ENCODE results near the gene HCAR2.
"Not testable (repeated sequence)": the region's sequence is repeated elsewhere in the genome, so short reads cannot be mapped to it uniquely, and the experiment has no call there.

The HCAR2 gene

DNA sequence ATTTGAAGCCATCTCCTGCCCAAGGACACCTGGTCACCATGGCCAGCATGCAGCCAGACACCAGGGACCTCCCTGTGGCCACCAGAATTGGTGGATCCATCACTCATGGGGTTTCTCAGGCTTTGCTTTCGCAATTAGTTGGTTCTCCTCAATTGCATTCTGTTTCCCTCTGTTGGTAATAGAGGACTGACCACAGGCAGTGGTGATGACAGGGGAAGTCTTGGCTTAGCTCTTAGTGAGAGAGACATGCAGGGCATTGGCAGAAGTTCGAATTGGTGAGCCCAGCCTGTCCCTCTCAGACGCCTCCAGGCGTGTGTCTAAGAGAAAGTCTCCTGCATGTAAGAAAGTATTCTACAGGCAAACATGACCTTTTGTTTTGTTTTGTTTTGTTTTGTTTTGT, 21.3 kb downstream of the HCAR2 start:
- no peak for DNase-seq (ENCODE audit: low read depth)
- H3K4me3 ChIP-seq (ENCODE audit: low read length), result no peak overlapping the region

DNA sequence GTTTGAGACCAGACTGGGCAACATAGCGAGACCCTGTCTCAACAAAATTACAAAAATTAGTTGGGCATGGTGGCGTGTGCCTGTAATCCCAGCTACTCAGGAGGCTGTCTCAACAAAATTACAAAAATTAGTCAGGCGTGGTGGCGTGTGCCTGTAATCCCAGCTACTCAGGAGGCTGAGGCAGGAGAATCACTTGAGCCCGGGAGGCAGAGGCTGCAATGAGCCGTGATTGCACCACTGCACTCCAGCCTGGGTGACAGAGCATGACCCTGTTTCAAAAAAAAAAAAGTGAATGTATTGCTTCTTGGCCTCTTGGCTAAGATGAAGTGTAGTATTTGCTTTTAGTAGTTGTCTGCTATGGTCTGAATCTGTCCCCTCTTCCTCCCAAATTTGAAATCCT, 22.2 kb downstream of the HCAR2 start:
- not testable (repeated sequence) for H3K4me3 ChIP-seq (ENCODE audit: low read length)

More for the DNA sequence above, 21.3 kb downstream of the HCAR2 start:
- TF ChIP-seq, protein P1, sequence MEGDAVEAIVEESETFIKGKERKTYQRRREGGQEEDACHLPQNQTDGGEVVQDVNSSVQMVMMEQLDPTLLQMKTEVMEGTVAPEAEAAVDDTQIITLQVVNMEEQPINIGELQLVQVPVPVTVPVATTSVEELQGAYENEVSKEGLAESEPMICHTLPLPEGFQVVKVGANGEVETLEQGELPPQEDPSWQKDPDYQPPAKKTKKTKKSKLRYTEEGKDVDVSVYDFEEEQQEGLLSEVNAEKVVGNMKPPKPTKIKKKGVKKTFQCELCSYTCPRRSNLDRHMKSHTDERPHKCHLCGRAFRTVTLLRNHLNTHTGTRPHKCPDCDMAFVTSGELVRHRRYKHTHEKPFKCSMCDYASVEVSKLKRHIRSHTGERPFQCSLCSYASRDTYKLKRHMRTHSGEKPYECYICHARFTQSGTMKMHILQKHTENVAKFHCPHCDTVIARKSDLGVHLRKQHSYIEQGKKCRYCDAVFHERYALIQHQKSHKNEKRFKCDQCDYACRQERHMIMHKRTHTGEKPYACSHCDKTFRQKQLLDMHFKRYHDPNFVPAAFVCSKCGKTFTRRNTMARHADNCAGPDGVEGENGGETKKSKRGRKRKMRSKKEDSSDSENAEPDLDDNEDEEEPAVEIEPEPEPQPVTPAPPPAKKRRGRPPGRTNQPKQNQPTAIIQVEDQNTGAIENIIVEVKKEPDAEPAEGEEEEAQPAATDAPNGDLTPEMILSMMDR (IDR thresholded peaks at IDR 0.05; ENCODE audit: insufficient read depth, low read depth, low read length, missing control alignments), result no peak

DNA sequence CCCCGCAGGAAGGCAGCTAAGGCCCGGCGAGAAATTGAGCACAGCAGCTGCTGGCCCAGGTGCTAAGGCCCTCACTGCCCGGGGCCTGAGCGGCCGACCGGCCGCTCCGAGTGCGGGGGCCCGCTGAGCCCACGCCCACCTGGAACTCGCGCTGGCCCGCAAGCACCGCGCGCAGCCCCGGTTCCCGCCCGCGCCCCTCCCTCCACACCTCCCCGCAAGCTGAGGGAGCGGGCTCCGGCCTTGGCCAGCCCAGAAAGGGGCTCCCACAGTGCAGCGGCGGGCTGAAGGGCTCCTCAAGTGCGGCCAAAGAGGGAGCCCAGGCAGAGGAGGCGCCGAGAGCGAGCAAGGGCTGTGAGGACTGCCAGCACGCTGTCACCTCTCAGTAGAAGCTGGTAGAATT, 26.4 kb downstream of the HCAR2 start:
- DNase-seq (ENCODE audit: low read depth); H3K4me3 ChIP-seq (ENCODE audit: low read length): not testable (repeated sequence)

More for the DNA sequence above, 22.2 kb downstream of the HCAR2 start:
- not testable (repeated sequence) for DNase-seq (ENCODE audit: low read depth)

DNA sequence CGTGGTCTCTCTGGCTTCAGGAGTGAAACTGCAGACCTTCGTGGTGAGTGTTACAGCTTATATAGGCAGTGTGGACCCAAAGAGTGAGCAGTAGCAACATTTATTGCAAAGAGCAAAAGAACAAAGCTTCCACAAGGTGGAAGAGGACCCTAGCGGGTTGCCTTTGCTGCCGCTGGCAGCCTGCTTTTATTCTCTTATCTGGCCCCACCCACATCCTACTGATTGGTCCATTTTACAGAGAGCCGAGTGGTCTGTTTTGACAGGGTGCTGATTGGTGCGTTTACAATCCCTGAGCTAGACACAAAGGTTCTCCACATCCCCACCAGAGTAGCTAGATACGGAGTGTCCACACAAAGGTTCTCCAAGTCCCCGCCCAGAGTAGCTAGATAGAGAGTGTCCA, 27.1 kb downstream of the HCAR2 start:
- not testable (repeated sequence) for H3K4me3 ChIP-seq (ENCODE audit: low read length); DNase-seq (ENCODE audit: low read depth)

DNA sequence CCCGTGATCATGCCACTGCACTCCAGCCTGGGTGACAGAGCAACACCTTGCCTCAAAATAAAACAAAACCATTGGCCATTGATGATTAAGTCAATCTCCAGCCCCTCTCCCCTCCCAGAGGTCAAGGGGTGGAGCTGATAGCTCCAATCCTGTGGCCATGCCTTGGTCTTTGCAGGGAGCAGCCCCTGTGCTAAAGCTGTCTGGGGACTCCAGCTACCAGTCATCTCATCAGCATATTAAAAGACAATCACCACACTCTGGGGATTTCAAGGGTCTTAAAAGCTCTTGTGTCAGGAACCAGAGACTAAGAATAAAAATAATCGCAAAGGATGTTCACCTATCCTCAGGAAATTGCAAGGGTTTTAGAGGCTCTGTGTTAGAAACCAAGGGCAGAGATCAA, 30.6 kb downstream of the HCAR2 start:
- TF ChIP-seq, protein P1 (IDR thresholded peaks at IDR 0.05; ENCODE audit: insufficient read depth, low read depth, low read length, missing control alignments), result no peak
- no peak for DNase-seq (ENCODE audit: low read depth)
- no peak overlapping the region for H3K4me3 ChIP-seq (ENCODE audit: low read length)

DNA sequence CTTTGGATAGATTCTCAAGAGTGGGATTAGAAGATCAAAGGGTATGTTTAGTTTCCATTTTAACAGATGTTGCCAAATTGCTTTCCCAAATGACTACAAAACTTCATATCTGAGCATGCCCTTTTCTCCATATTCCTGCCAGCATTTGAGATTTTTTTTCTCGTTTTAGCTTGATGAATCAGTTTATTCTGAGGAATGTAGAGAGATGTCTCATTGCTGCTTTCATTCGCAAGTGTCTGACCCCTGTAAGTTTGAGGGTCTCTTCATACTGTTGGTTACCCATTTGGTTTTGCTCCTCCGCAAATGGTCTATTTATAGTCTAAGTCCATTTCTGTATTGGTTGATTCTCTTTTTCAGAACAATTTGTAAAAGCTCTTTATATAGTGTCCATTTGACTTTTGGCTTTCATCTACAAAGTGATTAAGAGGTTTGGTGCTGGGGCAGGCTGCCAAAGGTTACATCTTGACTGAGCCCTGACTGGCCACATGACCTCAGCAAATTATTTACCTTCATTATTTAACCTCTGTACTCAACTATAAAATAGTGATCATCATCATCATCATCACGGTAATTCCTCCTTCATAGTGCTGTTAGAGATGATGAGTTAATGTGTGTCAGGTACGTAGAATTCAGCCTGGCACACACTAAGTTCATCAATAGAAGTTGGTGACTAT, 33.6 kb downstream of the HCAR2 start:
- H3K4me3 ChIP-seq (ENCODE audit: low read length), result no peak overlapping the region
- DNase-seq (ENCODE audit: low read depth), result peak; percentile 17
- TF ChIP-seq, protein P1 (IDR thresholded peaks at IDR 0.05; ENCODE audit: insufficient read depth, low read depth, low read length, missing control alignments), result no peak

DNA sequence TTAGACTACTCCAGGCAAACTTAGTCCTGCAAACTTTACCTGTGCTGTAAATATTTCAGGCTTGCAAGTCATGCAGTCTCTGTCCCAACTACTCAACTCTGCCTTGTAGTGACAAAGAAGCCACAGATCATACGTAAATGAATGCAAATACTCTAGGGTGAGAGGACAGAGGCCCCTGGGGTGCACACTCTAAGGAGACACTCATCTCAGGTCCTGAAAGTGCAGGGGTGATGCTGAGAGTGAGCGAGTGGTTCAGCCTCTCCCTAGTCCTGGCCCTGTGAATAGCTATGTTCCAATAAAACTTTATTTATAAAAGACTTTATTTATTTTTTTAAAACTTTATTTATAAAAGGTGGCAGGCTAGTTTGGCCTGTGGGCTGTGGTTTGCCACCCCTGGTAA, 34.9 kb downstream of the HCAR2 start:
- no peak overlapping the region for H3K4me3 ChIP-seq (ENCODE audit: low read length)
- TF ChIP-seq, protein P1 (IDR thresholded peaks at IDR 0.05; ENCODE audit: insufficient read depth, low read depth, low read length, missing control alignments), result no peak
- DNase-seq (ENCODE audit: low read depth), result no peak

DNA sequence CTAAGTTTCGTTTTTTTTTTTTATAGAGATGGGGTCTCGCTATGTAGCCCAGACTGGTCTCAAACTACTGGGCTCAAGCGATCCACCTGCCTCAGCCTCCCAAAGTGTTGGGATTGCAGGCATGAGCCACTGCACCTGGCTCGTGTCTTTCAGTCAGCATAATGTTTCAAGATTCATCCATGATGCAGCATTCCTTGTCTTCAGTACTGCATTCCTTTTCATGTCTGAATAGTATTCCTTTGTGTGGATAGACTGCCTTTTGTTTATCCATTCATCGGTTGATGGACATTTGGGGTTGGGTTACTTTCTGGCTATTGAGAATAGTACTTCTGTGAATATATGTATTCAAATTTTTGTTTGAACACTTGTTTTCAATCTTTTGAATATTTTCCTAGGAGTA, 37.4 kb downstream of the HCAR2 start:
- TF ChIP-seq, protein P1 (IDR thresholded peaks at IDR 0.05; ENCODE audit: insufficient read depth, low read depth, low read length, missing control alignments), result no peak
- DNase-seq (ENCODE audit: low read depth), result no peak

DNA sequence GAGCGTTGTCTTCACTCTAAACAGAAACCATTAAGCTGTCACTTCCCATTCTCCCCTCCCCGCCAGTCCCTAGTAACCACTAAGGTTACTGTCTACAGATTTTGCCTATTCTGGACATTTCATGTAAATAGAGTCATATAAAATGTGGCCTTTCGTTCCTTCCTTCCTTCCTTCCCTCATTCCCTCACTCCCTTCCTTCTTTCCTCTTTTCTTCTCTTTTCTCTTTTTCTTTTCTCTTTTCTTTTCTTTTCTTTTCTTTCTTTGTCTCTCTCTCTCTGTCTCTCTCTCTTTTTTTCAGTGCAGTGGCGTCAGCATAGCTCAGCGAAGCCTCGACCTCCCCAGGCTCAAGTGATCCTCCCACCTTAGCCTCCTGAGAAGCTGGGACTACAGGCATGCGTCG, 37.8 kb downstream of the HCAR2 start:
- TF ChIP-seq, protein P1 (IDR thresholded peaks at IDR 0.05; ENCODE audit: insufficient read depth, low read depth, low read length, missing control alignments), result no peak
- no peak overlapping the region for H3K4me3 ChIP-seq (ENCODE audit: low read length)
- no peak for DNase-seq (ENCODE audit: low read depth)

More for the DNA sequence above, 37.4 kb downstream of the HCAR2 start:
- H3K4me3 ChIP-seq (ENCODE audit: low read length), result no peak overlapping the region

Measured in epithelial cell of esophagus (primary cell).